ENCODE measurements around the gene L3MBTL4.

L3MBTL4 gene

GRCh38 chr18:5983488-5983887 lies 431.2 kb downstream of the L3MBTL4 start:
- DNase-seq (ENCODE audit: low spot score): no peak

- DNase-seq (ENCODE audit: low spot score): no peak
Measured at GRCh38 chr18:5982332-5982731, 432.4 kb downstream of the L3MBTL4 start.

GRCh38 chr18:5980721-5981120 lies 434.0 kb downstream of the L3MBTL4 start:
- DNase-seq (ENCODE audit: low spot score): no peak

GRCh38 chr18:5979971-5980457 lies 434.7 kb downstream of the L3MBTL4 start:
- DNase-seq (ENCODE audit: low spot score): no peak

GRCh38 chr18:5979176-5979888 lies 435.4 kb downstream of the L3MBTL4 start:
- DNase-seq (ENCODE audit: low spot score): no peak

- DNase-seq (ENCODE audit: low spot score): no peak
Measured at GRCh38 chr18:5977022-5977421, 437.7 kb downstream of the L3MBTL4 start.

- DNase-seq (ENCODE audit: low spot score): no peak
Measured at GRCh38 chr18:5975111-5976002, 439.4 kb downstream of the L3MBTL4 start.

- DNase-seq (ENCODE audit: low spot score): no peak
Measured at GRCh38 chr18:5974696-5975095, 440.0 kb downstream of the L3MBTL4 start.

- DNase-seq (ENCODE audit: low spot score): no peak
Measured at GRCh38 chr18:5973099-5973498, 441.6 kb downstream of the L3MBTL4 start.

- DNase-seq (ENCODE audit: low spot score): no peak
Measured at GRCh38 chr18:5972298-5972697, 442.4 kb downstream of the L3MBTL4 start.

GRCh38 chr18:5969989-5970403 lies 444.7 kb downstream of the L3MBTL4 start:
- DNase-seq (ENCODE audit: low spot score): no peak

- DNase-seq (ENCODE audit: low spot score): no peak
Measured at GRCh38 chr18:5969355-5969988, 445.2 kb downstream of the L3MBTL4 start.

GRCh38 chr18:5967666-5968065 lies 447.0 kb downstream of the L3MBTL4 start:
- no peak for DNase-seq (ENCODE audit: low spot score)

- DNase-seq (ENCODE audit: low spot score): no peak
Measured at GRCh38 chr18:5967007-5967406, 447.7 kb downstream of the L3MBTL4 start.

GRCh38 chr18:5966514-5966913 lies 448.2 kb downstream of the L3MBTL4 start:
- no peak for DNase-seq (ENCODE audit: low spot score)

GRCh38 chr18:5964996-5965395 lies 449.7 kb downstream of the L3MBTL4 start:
- no peak for DNase-seq (ENCODE audit: low spot score)

GRCh38 chr18:5964596-5964995 lies 450.1 kb downstream of the L3MBTL4 start:
- no peak for DNase-seq (ENCODE audit: low spot score)

- no peak for DNase-seq (ENCODE audit: low spot score)
Measured at GRCh38 chr18:5964108-5964507, 450.6 kb downstream of the L3MBTL4 start.

GRCh38 chr18:5963267-5963666 lies 451.4 kb downstream of the L3MBTL4 start:
- no peak for DNase-seq (ENCODE audit: low spot score)

GRCh38 chr18:5962362-5962761 lies 452.3 kb downstream of the L3MBTL4 start:
- DNase-seq (ENCODE audit: low spot score): no peak

- no peak for DNase-seq (ENCODE audit: low spot score)
Measured at GRCh38 chr18:5961828-5962150, 452.9 kb downstream of the L3MBTL4 start.

GRCh38 chr18:5961097-5961827 lies 453.4 kb downstream of the L3MBTL4 start:
- DNase-seq (ENCODE audit: low spot score): no peak
